GM23338 (cell line): Measurements from ENCODE around the gene TREML4. TPM values are rescaled to one million over a fixed set of nuclear protein-coding genes. Genes with fewer than 3 reads are reported as not detected.

Experiments used
- ATAC-seq: fragments of 200-7000 bp; cut with Tn5 transposase; 3 replicates; pipeline ENCODE4 v1.9.1; 2020
- DNase-seq: peaks from one replicate; pipeline ENCODE4 v3.0.0-alpha.2; 2015; ENCODE audit warnings: low spot score
- H2AFZ ChIP-seq: fragments of 200-600 bp; sonication (generic); 2 replicates; pipeline ENCODE4 v1.8.0; 2016; ENCODE audit warnings: antibody characterized with exemption, mild to moderate bottlenecking, moderate library complexity
- H3F3A ChIP-seq: fragments of 200-600 bp; sonication (generic); replicated peaks from 2 replicates; pipeline ENCODE4 v1.8.0; 2017; ENCODE audit warnings: antibody characterized with exemption, mixed run types, low read depth
- H3K27ac ChIP-seq: fragments of 200-600 bp; sonication (generic); 2 replicates; pipeline ENCODE4 v1.6.1; 2016; ENCODE audit warnings: low read depth
- H3K27me3 ChIP-seq: fragments of 200-600 bp; sonication (generic); 2 replicates; pipeline ENCODE4 v1.8.0; 2016; ENCODE audit warnings: mild to moderate bottlenecking, mixed run types, moderate library complexity; ENCODE audit not compliant: insufficient read depth
- H3K36me3 ChIP-seq: fragments of 200-600 bp; sonication (generic); 2 replicates; pipeline ENCODE4 v1.8.0; 2016; ENCODE audit warnings: mild to moderate bottlenecking; ENCODE audit not compliant: insufficient read depth
- H3K4me1 ChIP-seq: fragments of 200-600 bp; sonication (generic); 2 replicates; pipeline ENCODE4 v1.8.0; 2016; ENCODE audit warnings: mild to moderate bottlenecking, moderate library complexity; ENCODE audit not compliant: insufficient read depth
- H3K4me2 ChIP-seq: fragments of 200-600 bp; sonication (generic); 2 replicates; pipeline ENCODE4 v1.7.1; 2017; ENCODE audit warnings: mixed run types
- H3K4me3 ChIP-seq: fragments of 200-600 bp; sonication (generic); 2 replicates; pipeline ENCODE4 v1.6.1; 2016; ENCODE audit warnings: mixed run types
- H3K79me2 ChIP-seq: fragments of 200-600 bp; sonication (generic); replicated peaks from 2 replicates; pipeline ENCODE4 v1.8.0; 2017; ENCODE audit warnings: mild to moderate bottlenecking; ENCODE audit not compliant: insufficient read depth
- H3K9me2 ChIP-seq: fragments of 200-600 bp; sonication (generic); 2 replicates; pipeline ENCODE4 v1.8.0; 2017; ENCODE audit not compliant: insufficient read depth
- H4K20me1 ChIP-seq: fragments of 200-600 bp; sonication (generic); replicated peaks from 2 replicates; pipeline ENCODE4 v1.8.0; 2017; ENCODE audit warnings: mild to moderate bottlenecking; ENCODE audit not compliant: insufficient read depth
- H3K27ac Mint-ChIP-seq: 2 replicates; pipeline ENCODE4 v1.8.0; 2020; ENCODE audit warnings: inconsistent platforms, mild to moderate bottlenecking, moderate library complexity, mixed read lengths
- H3K27me3 Mint-ChIP-seq: 3 replicates; pipeline ENCODE4 v1.8.0; 2022; ENCODE audit warnings: low read depth, mild to moderate bottlenecking, moderate library complexity, mixed read lengths, inconsistent platforms; ENCODE audit not compliant: insufficient read depth, poor library complexity
- H3K36me3 Mint-ChIP-seq: 3 replicates; pipeline ENCODE4 v1.8.0; 2021; ENCODE audit warnings: low read depth, mild to moderate bottlenecking, inconsistent platforms, moderate library complexity, mixed read lengths
- H3K4me1 Mint-ChIP-seq: 3 replicates; pipeline ENCODE4 v1.8.0; 2020; ENCODE audit warnings: mild to moderate bottlenecking, inconsistent platforms, mixed read lengths
- H3K4me3 Mint-ChIP-seq: 3 replicates; pipeline ENCODE4 v1.8.0; 2021; ENCODE audit warnings: moderate library complexity, mild to moderate bottlenecking, inconsistent platforms, mixed read lengths
- H3K9me3 Mint-ChIP-seq: 3 replicates; pipeline ENCODE4 v1.8.0; 2020; ENCODE audit warnings: moderate library complexity, mild to moderate bottlenecking, inconsistent platforms, mixed read lengths
- CREB1 ChIP-seq: fragments of 250-450 bp; sonication (Bioruptor Pico); IDR thresholded peaks from 2 replicates; pipeline ENCODE4 v1.5.0; 2020; ENCODE audit warnings: low read depth, mild to moderate bottlenecking, moderate library complexity
- ETS1 ChIP-seq: IDR thresholded peaks from 2 replicates; pipeline ENCODE4 v1.6.1; 2016; ENCODE audit warnings: antibody characterized with exemption
- EZH2phosphoT487 ChIP-seq: fragments of 200-600 bp; sonication (generic); IDR thresholded peaks from one replicate; pipeline ENCODE4 v1.8.1; 2018; ENCODE audit warnings: antibody characterized with exemption; ENCODE audit not compliant: unreplicated experiment
- JUNB ChIP-seq: IDR thresholded peaks from one replicate; pipeline ENCODE4 v1.6.1; 2016; ENCODE audit warnings: antibody characterized with exemption; ENCODE audit not compliant: unreplicated experiment
- NANOG ChIP-seq: IDR thresholded peaks from 2 replicates; pipeline ENCODE4 v1.6.1; 2016; ENCODE audit warnings: antibody characterized with exemption, borderline replicate concordance
- POLR2AphosphoS5 ChIP-seq: IDR thresholded peaks from 2 replicates; pipeline ENCODE4 v1.6.1; 2016; ENCODE audit warnings: antibody characterized with exemption, low read depth
- STAT1 ChIP-seq: IDR thresholded peaks from one replicate; pipeline ENCODE4 v1.6.1; 2016; ENCODE audit warnings: antibody characterized with exemption; ENCODE audit not compliant: unreplicated experiment
- ZNF114 ChIP-seq: fragments of 250-450 bp; sonication (Bioruptor Pico); IDR thresholded peaks from 2 replicates; pipeline ENCODE4 v1.5.0; 2020; ENCODE audit warnings: mild to moderate bottlenecking, moderate library complexity
- ZNF331 ChIP-seq: fragments of 250-450 bp; sonication (Bioruptor Pico); IDR thresholded peaks from 2 replicates; pipeline ENCODE4 v1.5.0; 2020; ENCODE audit warnings: low read depth, mild to moderate bottlenecking, moderate library complexity
- polyA plus RNA-seq: library from polyadenylated mRNA; unstranded; fragments of >200 nt; fragmentation: Nextera tagmentation; extraction: Ambion mirVana; gene quantifications from 2 replicates; pipeline ENCODE4 v1.2.1, GENCODE V29; 2016
- total RNA-seq: library from RNA; depleted of rRNA; stranded (reverse); fragments of >200 nt; shearing (Covaris generic); gene quantifications from 2 replicates; pipeline ENCODE4 v1.2.3, GENCODE V29; 2014
- TF ChIP-seq, protein P1 (sequence below), 2 experiments: fragments of 200-600 bp in 1 of 2; sonication (generic) in 1 of 2; conservative IDR thresholded peaks; 2 replicates each; pipeline versions ENCODE4 v1.5.1 to v1.6.1; 2016 to 2017; ENCODE audit warnings: antibody characterized with exemption in 2 of 2, low read depth in 2 of 2, mild to moderate bottlenecking in 2 of 2, moderate library complexity in 1 of 2
- TF ChIP-seq, protein P2 (sequence below): fragments of 250-450 bp; sonication (Bioruptor Pico); IDR thresholded peaks from 2 replicates; pipeline ENCODE4 v1.5.0; 2020; ENCODE audit warnings: mild to moderate bottlenecking, moderate library complexity

The TREML4 gene
- total and polyA plus RNA-seq, 2 experiments from 2014 or later = not detected

DNA sequence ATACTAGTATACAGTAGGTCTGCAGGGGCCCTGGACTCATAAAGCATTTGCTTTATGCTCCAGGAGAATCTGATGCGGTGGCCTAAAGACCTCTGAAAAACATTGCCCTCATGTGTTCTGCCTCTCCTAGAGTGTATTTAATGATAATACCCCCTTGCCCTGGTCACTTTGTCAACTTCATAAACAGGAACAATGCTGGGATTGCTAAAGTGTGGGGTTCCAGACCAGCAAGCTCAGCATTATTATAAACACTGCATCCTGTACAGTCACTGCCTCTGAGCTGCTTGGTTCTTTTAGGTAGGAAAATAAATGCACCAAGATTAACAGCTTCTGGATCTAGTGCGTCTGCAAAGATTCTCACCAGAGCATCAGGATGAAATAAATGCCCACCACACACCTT, 46.1 kb downstream of the TREML4 start:
- no peaks in the 10 kb centered on the region for H3K4me1 ChIP-seq
- H3K4me3 Mint-ChIP-seq = no peak overlapping the region
- peaks cover 9% of the 10 kb centered on the region; the same call in 2 of the 3 replicates for H3K9me3 Mint-ChIP-seq
- no peaks in the 10 kb centered on the region for H4K20me1 ChIP-seq
- H3K27ac ChIP-seq = no peak overlapping the region
- no peak overlapping the region for H3K27ac Mint-ChIP-seq
- ATAC-seq (no peak), DNase-seq (no peak)
- peaks cover 7% of the 10 kb centered on the region; the same call in 2 of the 3 replicates for H3K4me1 Mint-ChIP-seq
- peaks cover 5% of the 10 kb centered on the region for H3K27me3 Mint-ChIP-seq
- no peaks in the 10 kb centered on the region for H3K27me3 ChIP-seq
- TF ChIP-seq STAT1 (no peak), EZH2phosphoT487 (no peak)
- H3K4me2 ChIP-seq = no peak overlapping the region
- H2AFZ ChIP-seq = no peak overlapping the region
- H3K9me2 ChIP-seq = peaks cover 6% of the 10 kb centered on the region; the same call in 1 of the 2 replicates
- H3F3A ChIP-seq = no peaks in the 10 kb centered on the region
- H3K4me3 ChIP-seq = no peak overlapping the region
- H3K36me3 ChIP-seq = no peaks in the 10 kb centered on the region
- no peaks in the 10 kb centered on the region; the same call in 2 of the 3 replicates for H3K36me3 Mint-ChIP-seq
- no peaks in the 10 kb centered on the region for H3K79me2 ChIP-seq

DNA sequence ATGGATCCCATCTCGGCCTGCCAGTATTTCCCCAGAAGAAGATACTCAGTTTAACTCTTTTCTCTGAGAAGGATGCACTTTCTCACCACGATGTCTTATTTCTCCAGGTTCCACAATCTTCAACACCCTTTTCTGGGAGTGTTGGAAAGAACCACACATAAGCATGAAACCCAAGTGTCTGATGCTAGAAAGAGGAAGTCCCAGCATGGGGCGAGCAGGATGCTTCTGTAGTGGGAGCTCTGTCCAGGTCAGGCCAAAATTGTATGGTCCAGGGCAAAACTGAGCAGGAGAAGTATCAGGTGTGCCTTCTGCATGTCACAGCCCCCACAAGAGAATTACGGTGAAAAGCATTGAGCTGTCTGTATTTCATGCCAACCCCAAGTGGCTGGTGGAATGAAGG, 47.3 kb downstream of the TREML4 start:
- no peak for DNase-seq
- ATAC-seq = no peak
- H3K4me2 ChIP-seq = no peak overlapping the region
- H3K27ac ChIP-seq = no peak overlapping the region
- H3K36me3 Mint-ChIP-seq = no peaks in the 10 kb centered on the region; the same call in 2 of the 3 replicates
- H3K4me3 Mint-ChIP-seq = no peak overlapping the region
- no peak overlapping the region for H3K4me3 ChIP-seq
- no peak overlapping the region for H2AFZ ChIP-seq
- H3K27ac Mint-ChIP-seq = no peak overlapping the region
- no peaks in the 10 kb centered on the region for H4K20me1 ChIP-seq
- peaks cover 9% of the 10 kb centered on the region; the same call in 2 of the 3 replicates for H3K9me3 Mint-ChIP-seq
- H3K27me3 ChIP-seq = no peaks in the 10 kb centered on the region
- H3K4me1 Mint-ChIP-seq = peaks cover 8% of the 10 kb centered on the region; the same call in 2 of the 3 replicates
- peaks cover 5% of the 10 kb centered on the region for H3K27me3 Mint-ChIP-seq
- H3K79me2 ChIP-seq = no peaks in the 10 kb centered on the region
- no peaks in the 10 kb centered on the region for H3F3A ChIP-seq
- H3K9me2 ChIP-seq = peaks cover 3% of the 10 kb centered on the region; the same call in 1 of the 2 replicates
- H3K4me1 ChIP-seq = no peaks in the 10 kb centered on the region
- H3K36me3 ChIP-seq = no peaks in the 10 kb centered on the region
- TF ChIP-seq ZNF114 (CRISPR knock-in tag) (no peak), JUNB (no peak), EZH2phosphoT487 (no peak), STAT1 (no peak), POLR2AphosphoS5 (no peak), ETS1 (no peak), ZNF331 (CRISPR knock-in tag) (no peak), NANOG (no peak), CREB1 (CRISPR knock-in tag) (no peak)
- TF ChIP-seq, protein P1, sequence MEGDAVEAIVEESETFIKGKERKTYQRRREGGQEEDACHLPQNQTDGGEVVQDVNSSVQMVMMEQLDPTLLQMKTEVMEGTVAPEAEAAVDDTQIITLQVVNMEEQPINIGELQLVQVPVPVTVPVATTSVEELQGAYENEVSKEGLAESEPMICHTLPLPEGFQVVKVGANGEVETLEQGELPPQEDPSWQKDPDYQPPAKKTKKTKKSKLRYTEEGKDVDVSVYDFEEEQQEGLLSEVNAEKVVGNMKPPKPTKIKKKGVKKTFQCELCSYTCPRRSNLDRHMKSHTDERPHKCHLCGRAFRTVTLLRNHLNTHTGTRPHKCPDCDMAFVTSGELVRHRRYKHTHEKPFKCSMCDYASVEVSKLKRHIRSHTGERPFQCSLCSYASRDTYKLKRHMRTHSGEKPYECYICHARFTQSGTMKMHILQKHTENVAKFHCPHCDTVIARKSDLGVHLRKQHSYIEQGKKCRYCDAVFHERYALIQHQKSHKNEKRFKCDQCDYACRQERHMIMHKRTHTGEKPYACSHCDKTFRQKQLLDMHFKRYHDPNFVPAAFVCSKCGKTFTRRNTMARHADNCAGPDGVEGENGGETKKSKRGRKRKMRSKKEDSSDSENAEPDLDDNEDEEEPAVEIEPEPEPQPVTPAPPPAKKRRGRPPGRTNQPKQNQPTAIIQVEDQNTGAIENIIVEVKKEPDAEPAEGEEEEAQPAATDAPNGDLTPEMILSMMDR (conservative IDR thresholded peaks at IDR 0.05; ENCODE audit: low read depth in 2 of 2) = no peak
- TF ChIP-seq, protein P2, sequence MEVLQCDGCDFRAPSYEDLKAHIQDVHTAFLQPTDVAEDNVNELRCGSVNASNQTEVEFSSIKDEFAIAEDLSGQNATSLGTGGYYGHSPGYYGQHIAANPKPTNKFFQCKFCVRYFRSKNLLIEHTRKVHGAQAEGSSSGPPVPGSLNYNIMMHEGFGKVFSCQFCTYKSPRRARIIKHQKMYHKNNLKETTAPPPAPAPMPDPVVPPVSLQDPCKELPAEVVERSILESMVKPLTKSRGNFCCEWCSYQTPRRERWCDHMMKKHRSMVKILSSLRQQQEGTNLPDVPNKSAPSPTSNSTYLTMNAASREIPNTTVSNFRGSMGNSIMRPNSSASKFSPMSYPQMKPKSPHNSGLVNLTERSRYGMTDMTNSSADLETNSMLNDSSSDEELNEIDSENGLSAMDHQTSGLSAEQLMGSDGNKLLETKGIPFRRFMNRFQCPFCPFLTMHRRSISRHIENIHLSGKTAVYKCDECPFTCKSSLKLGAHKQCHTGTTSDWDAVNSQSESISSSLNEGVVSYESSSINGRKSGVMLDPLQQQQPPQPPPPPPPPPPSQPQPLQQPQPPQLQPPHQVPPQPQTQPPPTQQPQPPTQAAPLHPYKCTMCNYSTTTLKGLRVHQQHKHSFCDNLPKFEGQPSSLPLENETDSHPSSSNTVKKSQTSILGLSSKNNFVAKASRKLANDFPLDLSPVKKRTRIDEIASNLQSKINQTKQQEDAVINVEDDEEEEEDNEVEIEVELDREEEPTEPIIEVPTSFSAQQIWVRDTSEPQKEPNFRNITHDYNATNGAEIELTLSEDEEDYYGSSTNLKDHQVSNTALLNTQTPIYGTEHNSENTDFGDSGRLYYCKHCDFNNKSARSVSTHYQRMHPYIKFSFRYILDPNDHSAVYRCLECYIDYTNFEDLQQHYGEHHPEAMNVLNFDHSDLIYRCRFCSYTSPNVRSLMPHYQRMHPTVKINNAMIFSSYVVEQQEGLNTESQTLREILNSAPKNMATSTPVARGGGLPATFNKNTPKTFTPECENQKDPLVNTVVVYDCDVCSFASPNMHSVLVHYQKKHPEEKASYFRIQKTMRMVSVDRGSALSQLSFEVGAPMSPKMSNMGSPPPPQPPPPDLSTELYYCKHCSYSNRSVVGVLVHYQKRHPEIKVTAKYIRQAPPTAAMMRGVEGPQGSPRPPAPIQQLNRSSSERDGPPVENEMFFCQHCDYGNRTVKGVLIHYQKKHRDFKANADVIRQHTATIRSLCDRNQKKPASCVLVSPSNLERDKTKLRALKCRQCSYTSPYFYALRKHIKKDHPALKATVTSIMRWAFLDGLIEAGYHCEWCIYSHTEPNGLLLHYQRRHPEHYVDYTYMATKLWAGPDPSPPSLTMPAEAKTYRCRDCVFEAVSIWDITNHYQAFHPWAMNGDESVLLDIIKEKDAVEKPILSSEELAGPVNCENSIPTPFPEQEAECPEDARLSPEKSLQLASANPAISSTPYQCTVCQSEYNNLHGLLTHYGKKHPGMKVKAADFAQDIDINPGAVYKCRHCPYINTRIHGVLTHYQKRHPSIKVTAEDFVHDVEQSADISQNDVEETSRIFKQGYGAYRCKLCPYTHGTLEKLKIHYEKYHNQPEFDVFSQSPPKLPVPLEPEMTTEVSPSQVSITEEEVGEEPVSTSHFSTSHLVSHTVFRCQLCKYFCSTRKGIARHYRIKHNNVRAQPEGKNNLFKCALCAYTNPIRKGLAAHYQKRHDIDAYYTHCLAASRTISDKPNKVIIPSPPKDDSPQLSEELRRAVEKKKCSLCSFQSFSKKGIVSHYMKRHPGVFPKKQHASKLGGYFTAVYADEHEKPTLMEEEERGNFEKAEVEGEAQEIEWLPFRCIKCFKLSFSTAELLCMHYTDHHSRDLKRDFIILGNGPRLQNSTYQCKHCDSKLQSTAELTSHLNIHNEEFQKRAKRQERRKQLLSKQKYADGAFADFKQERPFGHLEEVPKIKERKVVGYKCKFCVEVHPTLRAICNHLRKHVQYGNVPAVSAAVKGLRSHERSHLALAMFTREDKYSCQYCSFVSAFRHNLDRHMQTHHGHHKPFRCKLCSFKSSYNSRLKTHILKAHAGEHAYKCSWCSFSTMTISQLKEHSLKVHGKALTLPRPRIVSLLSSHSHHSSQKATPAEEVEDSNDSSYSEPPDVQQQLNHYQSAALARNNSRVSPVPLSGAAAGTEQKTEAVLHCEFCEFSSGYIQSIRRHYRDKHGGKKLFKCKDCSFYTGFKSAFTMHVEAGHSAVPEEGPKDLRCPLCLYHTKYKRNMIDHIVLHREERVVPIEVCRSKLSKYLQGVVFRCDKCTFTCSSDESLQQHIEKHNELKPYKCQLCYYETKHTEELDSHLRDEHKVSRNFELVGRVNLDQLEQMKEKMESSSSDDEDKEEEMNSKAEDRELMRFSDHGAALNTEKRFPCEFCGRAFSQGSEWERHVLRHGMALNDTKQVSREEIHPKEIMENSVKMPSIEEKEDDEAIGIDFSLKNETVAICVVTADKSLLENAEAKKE = no peak
